HG03432 (cell line): ENCODE results near the gene GPATCH4.

Experiments used
- ATAC-seq: cut with Tn5 transposase; IDR thresholded peaks from one replicate; pipeline ENCODE4 v1.9.1; 2021; ENCODE audit warnings: mild to moderate bottlenecking, moderate library complexity; ENCODE audit not compliant: unreplicated experiment

Gene GPATCH4

DNA sequence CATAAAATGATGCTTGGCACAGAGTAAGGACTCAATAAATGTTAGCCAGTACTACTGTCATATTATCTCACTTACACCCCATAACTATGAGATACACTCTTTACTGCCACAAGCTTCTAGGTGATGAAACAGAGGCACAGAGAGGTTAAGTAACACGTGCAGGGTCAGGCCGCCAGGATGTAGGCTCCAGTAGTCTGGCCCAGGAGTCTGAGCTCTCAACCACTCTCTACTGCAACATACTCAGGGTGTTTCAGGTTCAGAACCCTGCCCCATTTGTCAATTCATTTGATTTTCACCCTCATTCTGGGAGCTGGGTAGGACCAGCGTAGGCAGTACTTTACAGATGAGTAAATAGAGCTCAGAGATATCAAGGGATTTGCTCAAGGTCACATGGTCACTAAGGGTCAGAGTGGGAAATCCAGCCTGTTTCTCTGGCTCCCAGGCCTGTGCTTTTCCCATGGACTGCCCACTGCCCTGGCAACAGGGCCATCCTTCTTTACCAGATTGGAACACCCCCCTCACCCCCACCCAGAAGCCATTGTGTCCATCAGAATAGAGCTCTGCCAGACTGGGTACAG lies 50.1 kb downstream of the GPATCH4 start:
- ATAC-seq = no peak

DNA sequence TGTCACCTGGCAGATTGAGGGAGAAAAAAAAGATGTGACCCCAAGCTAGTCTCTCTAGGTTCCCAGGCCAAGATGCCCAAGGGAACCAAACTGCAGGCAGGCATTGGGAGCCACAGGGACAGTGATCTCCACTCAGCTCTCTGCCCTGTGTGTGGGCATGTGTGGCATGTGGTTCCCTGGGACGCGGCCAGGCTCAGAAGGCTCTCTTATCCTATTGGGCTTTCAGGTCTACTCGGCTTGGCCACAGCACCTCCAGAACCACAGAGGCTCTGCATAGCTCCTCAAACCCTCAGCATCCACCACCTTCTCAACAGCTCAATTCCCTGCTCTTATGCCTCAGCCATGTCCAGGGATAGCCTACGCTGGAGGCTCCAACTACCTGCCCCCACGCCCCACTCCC lies 50.9 kb downstream of the GPATCH4 start:
- ATAC-seq = no peak

- ATAC-seq = no peak
Observed at GRCh38 chr1:156549831-156550230, 51.4 kb downstream of the GPATCH4 start.

- ATAC-seq = no peak
Observed at GRCh38 chr1:156549390-156549789, 51.9 kb downstream of the GPATCH4 start.

GRCh38 chr1:156547982-156548381 lies 53.3 kb downstream of the GPATCH4 start:
- no peak for ATAC-seq

GRCh38 chr1:156547434-156547833 lies 53.8 kb downstream of the GPATCH4 start:
- no peak for ATAC-seq

- no peak for ATAC-seq
Observed at GRCh38 chr1:156546267-156546666, 55.0 kb downstream of the GPATCH4 start.

DNA sequence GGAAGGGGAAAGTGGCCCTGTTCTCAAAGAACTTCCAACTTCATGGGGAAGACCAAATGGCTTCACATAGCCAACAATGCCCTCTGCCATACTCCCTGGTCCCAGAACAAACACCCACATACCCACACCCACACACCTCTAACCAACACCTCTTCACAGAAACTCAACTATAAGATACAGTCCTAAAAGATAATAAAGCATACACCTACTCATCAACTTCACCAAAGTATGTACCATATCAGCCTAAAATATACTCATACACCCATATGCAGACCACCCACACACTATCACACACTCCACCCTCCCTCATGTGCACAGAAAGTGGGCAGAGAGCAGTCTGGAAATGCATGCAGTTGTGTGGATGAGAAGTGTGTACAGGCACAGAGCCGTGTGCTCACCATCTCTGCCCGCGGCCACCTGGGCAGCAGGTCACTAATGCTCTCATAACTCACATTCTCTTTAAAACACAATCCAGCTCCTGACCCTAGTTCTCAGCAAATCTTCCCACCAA lies 56.6 kb downstream of the GPATCH4 start:
- no peak for ATAC-seq
